HG02840 (cell line): ENCODE results near the gene NFIX.

ENCODE experiments used
- ATAC-seq: cut with Tn5 transposase; IDR thresholded peaks from one replicate; pipeline ENCODE4 v1.9.1; 2021; ENCODE audit warnings: mild to moderate bottlenecking, moderate library complexity, moderate number of reproducible peaks; ENCODE audit not compliant: unreplicated experiment, low FRiP score

The NFIX gene

GRCh38 chr19:13069415-13070359 lies 74.4 kb downstream of the NFIX start:
- no peak for ATAC-seq

GRCh38 chr19:13070425-13071140 lies 75.3 kb downstream of the NFIX start:
- ATAC-seq: no peak

- ATAC-seq: no peak
Measured at GRCh38 chr19:13071444-13072187, 76.3 kb downstream of the NFIX start.

GRCh38 chr19:13072188-13072908 lies 77.1 kb downstream of the NFIX start:
- ATAC-seq: no peak

- no peak for ATAC-seq
Measured at GRCh38 chr19:13073263-13073662, 78.0 kb downstream of the NFIX start.

GRCh38 chr19:13074378-13074777 lies 79.1 kb downstream of the NFIX start:
- ATAC-seq: no peak

GRCh38 chr19:13076320-13076719 lies 81.0 kb downstream of the NFIX start:
- ATAC-seq: no peak

GRCh38 chr19:13076787-13077186 lies 81.5 kb downstream of the NFIX start:
- no peak for ATAC-seq

GRCh38 chr19:13077240-13077639 lies 82.0 kb downstream of the NFIX start:
- ATAC-seq: no peak

- no peak for ATAC-seq
Measured at GRCh38 chr19:13078381-13078780, 83.1 kb downstream of the NFIX start.

- no peak for ATAC-seq
Measured at GRCh38 chr19:13078897-13079541, 83.7 kb downstream of the NFIX start.

GRCh38 chr19:13079542-13079986 lies 84.3 kb downstream of the NFIX start:
- ATAC-seq: no peak

- no peak for ATAC-seq
Measured at GRCh38 chr19:13082192-13083007, 87.1 kb downstream of the NFIX start.

GRCh38 chr19:13083008-13083404 lies 87.7 kb downstream of the NFIX start:
- no peak for ATAC-seq

- ATAC-seq: no peak
Measured at GRCh38 chr19:13083627-13084026, 88.4 kb downstream of the NFIX start.

GRCh38 chr19:13085666-13086065 lies 90.4 kb downstream of the NFIX start:
- no peak for ATAC-seq

- no peak for ATAC-seq
Measured at GRCh38 chr19:13086341-13086740, 91.1 kb downstream of the NFIX start.

GRCh38 chr19:13087295-13087694 lies 92.0 kb downstream of the NFIX start:
- no peak for ATAC-seq
